Hepatocyte (in vitro differentiated cells): ENCODE measurements around the gene SLC9A3.

Experiments
- CTCF ChIP-seq: fragments of 200-600 bp; sonication (generic); IDR thresholded peaks from 2 replicates; pipeline ENCODE4 v1.5.1; 2016; ENCODE audit warnings: antibody characterized with exemption, mild to moderate bottlenecking; ENCODE audit not compliant: poor library complexity
- EZH2 ChIP-seq: fragments of 200-600 bp; sonication (generic); IDR thresholded peaks from 2 replicates; pipeline ENCODE4 v1.6.1; 2016; ENCODE audit warnings: antibody characterized with exemption, mild to moderate bottlenecking, borderline replicate concordance

GRCh38 chr5:432201-432927 lies 91.9 kb downstream of the SLC9A3 start:
- TF ChIP-seq CTCF = no peak
- no peak for TF ChIP-seq EZH2
